H1 (cell line): ENCODE results near the gene IFNL1. TPM values are rescaled to one million over a fixed set of nuclear protein-coding genes. Genes with fewer than 3 reads are reported as not detected.

Experiments
- CHD2 ChIP-seq: IDR thresholded peaks from 2 replicates; pipeline ENCODE4 v1.6.1; 2012; ENCODE audit warnings: low read length, improper control_type of control experiment
- POU5F1 ChIP-seq: IDR thresholded peaks from 2 replicates; pipeline ENCODE4 v1.6.1; 2011; ENCODE audit warnings: low read depth, mild to moderate bottlenecking, low read length, moderate library complexity
- RNF2 ChIP-seq: fragments of 200-900, 300-1000 bp; sonication (generic); IDR thresholded peaks from 2 replicates; pipeline ENCODE4 v1.7.1; 2016; ENCODE audit warnings: borderline replicate concordance, low read depth, mild to moderate bottlenecking, antibody characterized with exemption, low read length; ENCODE audit not compliant: poor library complexity, severe bottlenecking; ENCODE audit errors: missing control alignments
- TAF7 ChIP-seq: optimal IDR thresholded peaks from 2 replicates; pipeline ENCODE3; 2011; ENCODE audit warnings: low read depth, mild to moderate bottlenecking, inconsistent platforms, low read length, moderate library complexity, borderline replicate concordance
- polyA plus RNA-seq, 7 experiments: library from polyadenylated mRNA; depleted of rRNA in 3 of 7; stranded (reverse) in 5 of 7; unstranded in 2 of 7; fragments of >200 nt in 5 of 7; fragments of 200-250 nt in 2 of 7; gene quantifications; 1 replicate in 5 of 7; 2 replicates in 1 of 7; 4 replicates in 1 of 7; pipeline versions ENCODE4 v1.2.1 to v1.2.3, GENCODE V29; 2011 to 2013; ENCODE audit warnings: missing spikeins in 2 of 7, mixed read lengths in 2 of 7
- total RNA-seq: library from RNA; stranded (reverse); fragmentation: NEBNext Ultra II Directional; extraction: Animal tissue kit (Norgen Biotek cat#: 25700); gene quantifications from 2 replicates; pipeline ENCODE4 v1.2.1, GENCODE V29; 2021
- TF ChIP-seq, protein P1 (sequence below): IDR thresholded peaks from 2 replicates; pipeline ENCODE4 v1.6.1; 2012; ENCODE audit warnings: inconsistent platforms

IFNL1 gene
- total and polyA plus RNA-seq, 2 of the 8 experiments (the other 6 are each of a cell fraction or from before 2014, with no cell fraction given): not detected

DNA sequence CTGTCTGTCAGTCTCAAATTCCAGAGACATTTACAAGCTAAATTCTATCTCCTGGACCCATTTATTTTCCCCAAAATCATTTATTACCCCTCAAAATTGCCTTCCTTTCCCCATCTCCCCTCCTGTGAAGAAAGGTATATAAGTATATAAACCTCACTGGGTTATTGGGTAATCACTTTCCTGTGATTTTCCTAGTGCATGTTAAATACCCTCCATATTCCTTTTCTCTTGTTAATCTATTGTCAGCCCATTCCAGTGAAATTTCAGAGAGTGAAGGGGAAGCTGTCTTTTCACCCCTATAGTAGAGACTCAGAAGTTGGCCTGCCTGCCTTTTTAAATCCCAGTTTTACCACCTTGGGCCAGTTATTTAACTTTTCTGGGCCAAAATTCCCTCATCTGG, 9.9 kb downstream of the IFNL1 start (continued):
- TF ChIP-seq TAF7: no peak
- TF ChIP-seq, protein P1, sequence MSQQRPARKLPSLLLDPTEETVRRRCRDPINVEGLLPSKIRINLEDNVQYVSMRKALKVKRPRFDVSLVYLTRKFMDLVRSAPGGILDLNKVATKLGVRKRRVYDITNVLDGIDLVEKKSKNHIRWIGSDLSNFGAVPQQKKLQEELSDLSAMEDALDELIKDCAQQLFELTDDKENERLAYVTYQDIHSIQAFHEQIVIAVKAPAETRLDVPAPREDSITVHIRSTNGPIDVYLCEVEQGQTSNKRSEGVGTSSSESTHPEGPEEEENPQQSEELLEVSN: no peak
- TF ChIP-seq POU5F1: no peak
- TF ChIP-seq CHD2: no peak
- no peak for TF ChIP-seq RNF2
